Measurements from ENCODE around the gene SHROOM3.

DNA sequence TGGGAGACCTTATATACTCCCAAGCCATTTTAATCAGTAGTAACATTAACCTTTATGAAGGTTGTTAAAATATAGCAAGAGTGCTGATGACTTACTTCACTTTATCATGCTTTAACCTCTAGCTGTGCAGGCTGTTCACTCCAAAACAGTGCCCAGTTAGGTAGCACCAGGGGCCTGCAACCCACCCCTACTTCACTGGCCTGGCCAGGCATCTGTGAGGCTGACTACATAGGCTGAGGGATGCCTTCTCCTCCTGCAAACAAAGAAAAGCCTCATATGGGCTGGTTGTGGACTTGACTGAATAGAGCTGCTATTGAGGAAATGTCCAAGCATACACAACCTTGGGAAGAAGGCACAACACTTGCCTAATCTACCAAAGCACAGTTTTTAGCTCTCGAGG, 172.8 kb downstream of the SHROOM3 start:
- TF ChIP-seq, protein P1, sequence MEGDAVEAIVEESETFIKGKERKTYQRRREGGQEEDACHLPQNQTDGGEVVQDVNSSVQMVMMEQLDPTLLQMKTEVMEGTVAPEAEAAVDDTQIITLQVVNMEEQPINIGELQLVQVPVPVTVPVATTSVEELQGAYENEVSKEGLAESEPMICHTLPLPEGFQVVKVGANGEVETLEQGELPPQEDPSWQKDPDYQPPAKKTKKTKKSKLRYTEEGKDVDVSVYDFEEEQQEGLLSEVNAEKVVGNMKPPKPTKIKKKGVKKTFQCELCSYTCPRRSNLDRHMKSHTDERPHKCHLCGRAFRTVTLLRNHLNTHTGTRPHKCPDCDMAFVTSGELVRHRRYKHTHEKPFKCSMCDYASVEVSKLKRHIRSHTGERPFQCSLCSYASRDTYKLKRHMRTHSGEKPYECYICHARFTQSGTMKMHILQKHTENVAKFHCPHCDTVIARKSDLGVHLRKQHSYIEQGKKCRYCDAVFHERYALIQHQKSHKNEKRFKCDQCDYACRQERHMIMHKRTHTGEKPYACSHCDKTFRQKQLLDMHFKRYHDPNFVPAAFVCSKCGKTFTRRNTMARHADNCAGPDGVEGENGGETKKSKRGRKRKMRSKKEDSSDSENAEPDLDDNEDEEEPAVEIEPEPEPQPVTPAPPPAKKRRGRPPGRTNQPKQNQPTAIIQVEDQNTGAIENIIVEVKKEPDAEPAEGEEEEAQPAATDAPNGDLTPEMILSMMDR (IDR thresholded peaks at IDR 0.05) = no peak
- TF ChIP-seq POLR2AphosphoS5 (IDR thresholded peaks at IDR 0.05) = no peak
